Activated naive CD4-positive, alpha-beta T cell (primary cell): Measurements from ENCODE around the gene ALMS1.
A peak's percentile ranks its signal among the peaks of the same experiment; 100 is the strongest.
"Not testable (repeated sequence)": the region's sequence is repeated elsewhere in the genome, so short reads cannot be mapped to it uniquely, and the experiment has no call there.

ENCODE experiments used
- DNase-seq, 4 experiments: peaks; one replicate each; lab custom pipeline; 2025; lab: John Stamatoyannopoulos, UW

ALMS1 gene, protein sequence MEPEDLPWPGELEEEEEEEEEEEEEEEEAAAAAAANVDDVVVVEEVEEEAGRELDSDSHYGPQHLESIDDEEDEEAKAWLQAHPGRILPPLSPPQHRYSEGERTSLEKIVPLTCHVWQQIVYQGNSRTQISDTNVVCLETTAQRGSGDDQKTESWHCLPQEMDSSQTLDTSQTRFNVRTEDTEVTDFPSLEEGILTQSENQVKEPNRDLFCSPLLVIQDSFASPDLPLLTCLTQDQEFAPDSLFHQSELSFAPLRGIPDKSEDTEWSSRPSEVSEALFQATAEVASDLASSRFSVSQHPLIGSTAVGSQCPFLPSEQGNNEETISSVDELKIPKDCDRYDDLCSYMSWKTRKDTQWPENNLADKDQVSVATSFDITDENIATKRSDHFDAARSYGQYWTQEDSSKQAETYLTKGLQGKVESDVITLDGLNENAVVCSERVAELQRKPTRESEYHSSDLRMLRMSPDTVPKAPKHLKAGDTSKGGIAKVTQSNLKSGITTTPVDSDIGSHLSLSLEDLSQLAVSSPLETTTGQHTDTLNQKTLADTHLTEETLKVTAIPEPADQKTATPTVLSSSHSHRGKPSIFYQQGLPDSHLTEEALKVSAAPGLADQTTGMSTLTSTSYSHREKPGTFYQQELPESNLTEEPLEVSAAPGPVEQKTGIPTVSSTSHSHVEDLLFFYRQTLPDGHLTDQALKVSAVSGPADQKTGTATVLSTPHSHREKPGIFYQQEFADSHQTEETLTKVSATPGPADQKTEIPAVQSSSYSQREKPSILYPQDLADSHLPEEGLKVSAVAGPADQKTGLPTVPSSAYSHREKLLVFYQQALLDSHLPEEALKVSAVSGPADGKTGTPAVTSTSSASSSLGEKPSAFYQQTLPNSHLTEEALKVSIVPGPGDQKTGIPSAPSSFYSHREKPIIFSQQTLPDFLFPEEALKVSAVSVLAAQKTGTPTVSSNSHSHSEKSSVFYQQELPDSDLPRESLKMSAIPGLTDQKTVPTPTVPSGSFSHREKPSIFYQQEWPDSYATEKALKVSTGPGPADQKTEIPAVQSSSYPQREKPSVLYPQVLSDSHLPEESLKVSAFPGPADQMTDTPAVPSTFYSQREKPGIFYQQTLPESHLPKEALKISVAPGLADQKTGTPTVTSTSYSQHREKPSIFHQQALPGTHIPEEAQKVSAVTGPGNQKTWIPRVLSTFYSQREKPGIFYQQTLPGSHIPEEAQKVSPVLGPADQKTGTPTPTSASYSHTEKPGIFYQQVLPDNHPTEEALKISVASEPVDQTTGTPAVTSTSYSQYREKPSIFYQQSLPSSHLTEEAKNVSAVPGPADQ (N-terminal part only)

GRCh38 chr2:73385504-73386341 is at the start of gene ALMS1:
ALMS1 (plus strand) TSS chr2:73385836; CDS start chr2:73385869, 33 bp downstream.
- DNase-seq, result peak; percentile 66 to 85 (median 72)

GRCh38 chr2:73337828-73338227 is 47.8 kb upstream of the ALMS1 start:
- no peak for DNase-seq

DNA sequence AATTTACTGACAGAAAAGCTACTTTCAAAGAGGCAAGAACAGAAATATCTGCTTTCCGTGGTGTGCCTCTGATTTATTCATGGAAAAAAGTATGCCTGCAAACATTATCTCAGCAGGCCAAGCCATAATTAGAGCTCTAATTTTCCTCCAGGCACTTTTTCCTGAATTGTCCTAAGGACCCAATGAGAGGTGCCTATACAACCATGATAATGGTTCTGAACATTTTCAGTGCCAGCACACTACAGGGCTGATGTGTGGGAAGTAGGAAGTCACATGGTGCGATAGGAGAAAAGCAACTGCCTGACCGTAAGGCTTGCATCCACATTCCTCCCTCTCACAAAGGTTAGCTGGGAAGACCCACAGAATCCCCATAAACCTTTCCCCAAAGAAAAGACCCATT is 46.4 kb upstream of the ALMS1 start:
- DNase-seq, result no peak

- DNase-seq, result no peak
Observed at GRCh38 chr2:73341039-73341438, 44.6 kb upstream of the ALMS1 start.

DNA sequence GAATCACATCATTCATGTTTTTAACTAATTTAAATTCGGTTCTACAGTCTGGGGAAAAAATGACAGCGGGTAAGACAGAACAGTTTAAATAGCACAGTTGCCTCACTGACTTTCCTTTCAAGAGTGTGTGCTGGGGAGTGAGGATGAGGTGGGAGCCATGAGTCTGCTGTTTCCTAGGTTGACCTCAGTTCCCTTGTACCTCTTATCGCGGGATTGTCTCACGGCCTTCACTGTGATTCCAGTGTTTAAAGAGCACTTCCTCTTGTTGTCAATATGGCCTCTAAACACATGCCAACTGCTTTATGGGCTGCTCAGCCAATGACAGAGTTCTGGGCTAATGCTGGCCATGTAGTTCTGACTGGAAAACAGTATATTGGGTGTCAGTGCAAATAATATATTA is 41.6 kb upstream of the ALMS1 start:
- no peak for DNase-seq

DNA sequence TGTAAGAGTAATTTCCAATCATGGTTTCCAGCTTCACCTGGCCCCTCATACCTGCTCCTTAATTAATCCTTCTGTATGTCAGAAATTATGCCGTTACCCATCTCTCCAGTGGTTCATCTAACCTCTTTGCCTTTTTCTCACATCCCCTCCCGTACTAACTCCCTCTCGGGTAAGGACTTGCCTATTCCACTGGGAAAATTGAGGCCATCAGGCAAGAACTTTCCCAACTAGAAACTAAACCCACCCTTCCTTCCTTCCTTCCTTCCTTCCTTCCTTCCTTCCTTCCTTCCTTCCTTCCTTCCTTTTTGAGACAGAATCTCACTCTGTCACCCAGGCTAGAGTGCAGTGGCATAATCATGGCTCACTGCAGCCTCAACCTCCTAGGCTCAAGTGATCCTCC is 40.9 kb upstream of the ALMS1 start:
- DNase-seq, result not testable (repeated sequence)

DNA sequence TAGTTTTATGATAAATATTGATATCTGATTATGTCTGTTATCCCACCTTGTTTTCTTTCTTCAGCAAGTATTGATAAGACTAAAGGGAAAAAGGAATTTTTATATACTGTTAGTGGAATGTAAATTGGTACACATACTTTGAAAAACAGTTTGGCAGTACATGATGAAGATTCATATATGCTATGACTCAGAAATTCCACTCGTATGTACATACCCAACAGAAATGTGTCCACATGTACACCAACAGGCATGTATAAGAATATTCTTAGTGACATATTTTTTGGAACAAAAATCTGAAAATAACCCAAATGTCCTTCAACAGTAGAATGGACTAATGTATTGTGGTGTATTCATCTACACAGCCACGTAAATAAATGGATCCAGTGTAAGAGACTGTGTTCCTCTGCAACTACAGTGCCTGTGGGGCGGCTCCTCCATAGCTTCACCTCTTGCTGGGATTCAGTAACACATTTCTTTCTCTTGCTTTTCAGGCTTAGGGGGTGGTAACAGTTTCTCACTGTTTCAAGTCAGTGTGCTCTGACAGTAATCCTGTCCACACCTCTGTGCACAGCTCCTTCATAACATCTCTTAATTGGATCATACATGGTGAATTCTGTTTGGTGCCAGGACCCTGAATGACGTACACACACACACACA is 35.5 kb upstream of the ALMS1 start:
- DNase-seq, result no peak

DNA sequence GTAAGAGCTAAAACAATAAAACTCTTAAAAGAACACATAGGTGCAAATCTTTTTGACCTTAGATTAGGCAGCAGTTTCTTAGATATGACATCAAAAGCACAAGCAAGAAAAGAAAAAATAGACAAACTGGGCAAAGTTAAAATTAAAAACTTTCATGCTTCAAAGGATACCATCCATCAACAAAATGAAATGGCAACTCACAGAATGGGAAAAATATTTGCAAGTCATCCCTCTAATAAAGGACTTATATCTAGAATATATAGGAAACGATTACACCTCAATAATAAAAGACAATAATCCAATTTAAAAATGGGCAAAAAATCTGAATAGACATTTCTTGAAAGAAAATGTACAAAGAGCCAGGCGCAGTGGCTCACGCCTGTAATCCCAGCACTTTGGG is 29.5 kb upstream of the ALMS1 start:
- no peak for DNase-seq

- DNase-seq, result no peak
Observed at GRCh38 chr2:73359915-73360697, 25.5 kb upstream of the ALMS1 start.

GRCh38 chr2:73366060-73366459 is 19.6 kb upstream of the ALMS1 start:
- no peak for DNase-seq

GRCh38 chr2:73368781-73369180 is 16.9 kb upstream of the ALMS1 start:
- DNase-seq, result no peak

DNA sequence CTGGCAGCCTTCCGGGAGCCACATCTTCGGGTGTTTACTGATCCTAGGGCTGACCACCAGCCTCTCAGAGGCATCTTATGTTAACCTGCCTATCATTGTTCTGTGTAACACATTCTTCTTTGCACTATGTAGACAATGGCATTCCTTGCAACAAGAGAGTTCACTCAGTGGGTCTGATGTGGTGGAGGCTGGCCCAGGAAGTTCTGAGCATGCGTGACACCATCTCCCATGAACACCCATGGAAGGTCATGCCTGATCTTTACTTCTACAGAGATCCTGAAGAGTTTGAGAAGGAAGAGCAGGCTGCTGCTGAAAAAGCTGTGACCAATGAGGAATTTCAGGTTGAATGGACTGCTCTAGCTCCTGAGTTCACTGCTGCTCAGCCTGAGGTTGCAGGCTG is 15.3 kb upstream of the ALMS1 start:
- DNase-seq, result no peak

- no peak for DNase-seq
Observed at GRCh38 chr2:73373344-73373743, 12.3 kb upstream of the ALMS1 start.

- no peak for DNase-seq
Observed at GRCh38 chr2:73374269-73374668, 11.4 kb upstream of the ALMS1 start.

DNA sequence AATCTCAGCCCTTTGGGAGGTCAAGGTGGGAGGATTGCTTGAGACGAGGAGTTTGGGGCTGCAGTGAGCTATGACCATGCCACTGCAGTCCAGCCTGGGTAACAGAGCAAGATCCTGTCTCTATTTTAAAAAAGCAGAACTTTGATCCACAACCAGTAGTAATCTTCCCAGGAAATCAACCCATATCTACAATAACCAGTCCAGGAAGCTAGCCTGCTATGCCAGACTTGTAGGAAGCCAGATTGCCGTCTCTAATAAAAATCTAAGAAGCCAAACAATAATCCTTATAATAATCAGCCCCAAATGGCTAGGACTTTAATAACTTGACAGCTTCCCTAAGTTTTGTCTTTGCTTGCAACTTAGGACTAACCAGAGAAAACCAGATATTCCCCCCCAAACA is 9.0 kb upstream of the ALMS1 start:
- no peak for DNase-seq

- DNase-seq, result no peak
Observed at GRCh38 chr2:73383036-73383435, 2.6 kb upstream of the ALMS1 start.

GRCh38 chr2:73385123-73385503 is 523 bp upstream of the ALMS1 start:
- DNase-seq, result no peak

DNA sequence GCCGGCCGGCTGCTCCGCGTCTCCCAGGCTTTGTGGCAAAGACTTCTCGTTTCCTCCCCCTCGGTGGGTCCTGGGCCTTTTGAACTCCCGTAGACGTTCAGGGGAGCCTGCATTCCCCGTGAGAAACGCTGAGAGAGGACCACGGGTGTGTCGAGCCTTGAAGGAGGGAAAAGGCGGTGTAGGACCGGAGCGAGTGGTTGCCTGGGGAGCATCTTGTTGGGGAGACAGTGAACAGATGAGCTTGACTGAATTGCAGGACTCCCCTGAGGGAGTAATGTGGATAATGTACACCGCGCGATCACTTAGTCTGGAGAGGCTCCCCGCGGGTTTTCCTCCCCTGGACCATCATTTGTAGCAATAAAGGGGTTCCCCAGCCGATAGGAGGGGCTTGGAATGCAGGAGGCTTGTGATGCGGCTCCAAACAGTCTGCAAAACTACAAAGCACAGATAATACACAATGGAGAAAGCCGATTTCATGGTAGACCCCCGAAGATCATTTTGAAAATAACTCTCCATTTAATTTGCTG is 769 bp downstream of the ALMS1 start:
- DNase-seq, result peak in 1 of 4 experiments; percentile 25

DNA sequence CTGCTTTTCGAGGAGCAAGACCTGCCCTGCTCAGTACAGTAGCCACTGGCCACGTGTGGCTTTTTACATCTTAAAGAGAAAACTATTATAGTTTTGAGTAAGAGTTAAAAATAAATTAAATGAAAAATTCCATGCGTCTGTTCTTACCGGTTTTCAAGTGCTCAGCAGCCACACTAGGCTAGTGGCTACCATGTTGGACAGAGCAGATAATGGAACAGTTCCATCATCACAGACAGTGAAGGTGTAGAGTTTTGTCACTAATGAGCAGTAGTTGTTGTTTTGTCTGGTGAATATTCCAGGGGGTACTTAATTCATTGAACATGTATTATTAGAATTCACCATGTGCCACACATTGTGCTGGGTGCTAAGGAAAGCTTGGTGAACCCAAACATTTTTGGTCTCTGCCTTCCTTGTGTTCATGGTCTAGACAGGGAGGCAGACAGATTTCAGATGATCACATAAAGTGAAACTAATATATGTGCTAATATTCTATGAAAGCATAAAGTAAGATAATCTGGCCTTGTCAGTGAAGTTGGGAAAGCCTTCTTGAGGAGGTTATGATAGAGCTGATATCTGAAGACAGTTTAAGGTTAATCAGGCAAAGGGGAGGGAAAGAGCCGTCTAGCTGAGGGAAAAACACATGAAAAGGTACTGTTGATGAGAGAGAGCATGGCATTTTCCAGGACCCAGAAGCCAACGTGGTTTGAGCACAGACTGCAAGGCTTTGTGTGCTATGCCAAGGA is 1.4 kb downstream of the ALMS1 start:
- no peak for DNase-seq
